IMR-90 (cell line): ENCODE measurements around the gene ROR2. TPM values are rescaled to one million over a fixed set of nuclear protein-coding genes. Genes with fewer than 3 reads are reported as not detected.

Source experiments
- ATAC-seq: fragments of 200-7000 bp; cut with Tn5 transposase; 2 replicates; pipeline ENCODE4 v1.9.1; 2020; ENCODE audit warnings: low read depth, mild to moderate bottlenecking, moderate library complexity
- BruUV-seq: library from RNA; stranded (reverse); fragments of 400-500 nt; replicated peaks from 2 replicates; lab custom pipeline; 2021; lab: Mats Ljungman, UMichigan
- CTCF ChIA-PET: fragments of 300-600 bp; formaldehyde crosslinking; extraction: SDS; loops from one replicate; lab custom pipeline; 2021; ENCODE audit warnings: antibody characterized with exemption; lab: Yijun Ruan, JAX
- POLR2A ChIA-PET: fragments of 300-600 bp; sonication (Branson Sonifier 250); formaldehyde crosslinking; loops from one replicate; lab custom pipeline; 2022; ENCODE audit warnings: antibody characterized with exemption; ENCODE audit not compliant: unreplicated experiment; lab: Charles Lee
- DNase-seq: peaks from one replicate; pipeline ENCODE4 v3.0.0; 2013
- H2AFZ ChIP-seq: replicated peaks from 2 replicates; pipeline ENCODE3; 2013; ENCODE audit warnings: low read length, mild to moderate bottlenecking; ENCODE audit not compliant: poor library complexity
- H2AK5ac ChIP-seq: 2 replicates; pipeline ENCODE4 v1.6.1; 2013; ENCODE audit warnings: low read depth, low read length, inconsistent platforms
- H2AK9ac ChIP-seq: replicated peaks from 2 replicates; pipeline ENCODE3; 2013; ENCODE audit warnings: mild to moderate bottlenecking, low read depth, low read length, moderate library complexity; ENCODE audit not compliant: poor library complexity
- H2BK120ac ChIP-seq: 2 replicates; pipeline ENCODE4 v1.6.1; 2013; ENCODE audit warnings: low read depth, low read length, inconsistent platforms
- H2BK15ac ChIP-seq: 3 replicates; pipeline ENCODE4 v1.6.1; 2013; ENCODE audit warnings: low read depth, low read length, inconsistent platforms
- H2BK20ac ChIP-seq: 2 replicates; pipeline ENCODE4 v1.6.1; 2013; ENCODE audit warnings: low read depth, mild to moderate bottlenecking, inconsistent platforms, low read length, moderate library complexity
- H2BK5ac ChIP-seq: 2 replicates; pipeline ENCODE4 v1.6.1; 2013; ENCODE audit warnings: mild to moderate bottlenecking, low read depth, low read length, inconsistent platforms; ENCODE audit not compliant: poor library complexity, severe bottlenecking
- H3K14ac ChIP-seq: replicated peaks from 2 replicates; pipeline ENCODE4 v1.6.1; 2013; ENCODE audit warnings: low read depth, low read length, inconsistent platforms
- H3K18ac ChIP-seq: 2 replicates; pipeline ENCODE4 v1.6.1; 2013; ENCODE audit warnings: low read depth, low read length, control low read depth
- H3K23ac ChIP-seq: 2 replicates; pipeline ENCODE4 v1.6.1; 2013; ENCODE audit warnings: low read depth, low read length, inconsistent platforms
- H3K27ac ChIP-seq: 2 replicates; pipeline ENCODE4 v1.5.1; 2013; ENCODE audit warnings: mild to moderate bottlenecking, control low read depth, low read length; ENCODE audit not compliant: insufficient read depth
- H3K27me3 ChIP-seq: 2 replicates; pipeline ENCODE4 v1.6.1; 2013; ENCODE audit warnings: low read length; ENCODE audit not compliant: control insufficient read depth, insufficient read depth
- H3K36me3 ChIP-seq: 2 replicates; pipeline ENCODE4 v1.6.1; 2013; ENCODE audit warnings: low read length, mixed read lengths; ENCODE audit not compliant: control insufficient read depth, insufficient read depth
- H3K4ac ChIP-seq: 2 replicates; pipeline ENCODE4 v1.6.1; 2013; ENCODE audit warnings: low read depth, low read length, inconsistent platforms
- H3K4me1 ChIP-seq: 2 replicates; pipeline ENCODE4 v1.6.1; 2013; ENCODE audit warnings: low read length, mixed read lengths; ENCODE audit not compliant: control insufficient read depth, insufficient read depth
- H3K4me2 ChIP-seq: 2 replicates; pipeline ENCODE4 v1.6.1; 2013; ENCODE audit warnings: low read depth, mild to moderate bottlenecking, control low read depth, low read length, moderate library complexity
- H3K4me3 ChIP-seq: 2 replicates; pipeline ENCODE4 v1.5.1; 2013; ENCODE audit warnings: low read depth, mild to moderate bottlenecking, control low read depth, low read length, moderate library complexity; ENCODE audit not compliant: insufficient read depth
- H3K56ac ChIP-seq: 2 replicates; pipeline ENCODE4 v1.6.1; 2013; ENCODE audit warnings: low read length, inconsistent platforms; ENCODE audit not compliant: insufficient read depth; ENCODE audit errors: extremely low read depth
- H3K79me1 ChIP-seq, 2 experiments: 2 replicates each; pipeline ENCODE4 v1.6.1; 2013; ENCODE audit warnings: low read length in 2 of 2, inconsistent platforms in 1 of 2, low read depth in 1 of 2
- H3K9ac ChIP-seq: 2 replicates; pipeline ENCODE4 v1.6.1; 2013; ENCODE audit warnings: low read depth, low read length, control low read depth
- H3K9me1 ChIP-seq: 2 replicates; pipeline ENCODE4 v1.6.1; 2013; ENCODE audit warnings: low read length, inconsistent platforms; ENCODE audit not compliant: insufficient read depth
- H3K9me3 ChIP-seq: 2 replicates; pipeline ENCODE4 v1.6.1; 2013; ENCODE audit warnings: low read length; ENCODE audit not compliant: control insufficient read depth, insufficient read depth
- H4K20me1 ChIP-seq: 2 replicates; pipeline ENCODE4 v1.6.1; 2013; ENCODE audit warnings: low read length, inconsistent platforms; ENCODE audit not compliant: insufficient read depth
- H4K5ac ChIP-seq: 2 replicates; pipeline ENCODE4 v1.6.1; 2013; ENCODE audit warnings: mild to moderate bottlenecking, low read depth, low read length, control low read depth
- H4K8ac ChIP-seq, 2 experiments: 2 replicates each; pipeline ENCODE4 v1.6.1; 2013; ENCODE audit warnings: low read depth in 2 of 2, low read length in 2 of 2, control low read depth in 1 of 2, inconsistent platforms in 1 of 2
- H4K91ac ChIP-seq: 2 replicates; pipeline ENCODE4 v1.6.1; 2013; ENCODE audit warnings: low read depth, low read length, inconsistent platforms; ENCODE audit not compliant: insufficient read depth
- MAZ ChIP-seq: IDR thresholded peaks from 2 replicates; pipeline ENCODE4 v1.6.1; 2012; ENCODE audit warnings: low read depth, mild to moderate bottlenecking, low read length, improper control_type of control experiment, moderate library complexity, borderline replicate concordance
- RAD21 ChIP-seq: IDR thresholded peaks from 2 replicates; pipeline ENCODE4 v1.6.1; 2012; ENCODE audit warnings: low read length, improper control_type of control experiment
- RCOR1 ChIP-seq: IDR thresholded peaks from 2 replicates; pipeline ENCODE4 v1.6.1; 2012; ENCODE audit warnings: mild to moderate bottlenecking, low read length, improper control_type of control experiment; ENCODE audit not compliant: insufficient replicate concordance
- RFX5 ChIP-seq: IDR thresholded peaks from 2 replicates; pipeline ENCODE4 v1.8.0; 2012; ENCODE audit warnings: low read depth, mild to moderate bottlenecking, low read length, moderate library complexity
- SMC3 ChIP-seq: fragments of 150-350 bp; IDR thresholded peaks from 2 replicates; pipeline ENCODE4 v1.6.1; 2016; ENCODE audit warnings: low read depth, mild to moderate bottlenecking, antibody characterized with exemption, low read length, moderate library complexity
- WGBS, 2 experiments: methylation state at CpG; one replicate each; pipeline versions ENCODE4 v1.1.5 to v1.1.7; 2013; ENCODE audit warnings: missing lambda C conversion rate in 2 of 2; ENCODE audit not compliant: insufficient read length in 1 of 2; ENCODE audit errors: extremely low coverage in 2 of 2; 5-methylcytosine and 5-hydroxymethylcytosine counted together
- dilution Hi-C: fragments of 300-500 bp; cut with HindIII; formaldehyde crosslinking; loops from one replicate; pipeline ENCODE4 v1.14.3; 2018; ENCODE audit warnings: low sequenced_read_pairs; ENCODE audit not compliant: unreplicated experiment
- in situ Hi-C: fragments of 300-500 bp; cut with MboI; formaldehyde crosslinking; loops from 3 replicates; pipeline ENCODE4 v1.14.3; 2019; ENCODE audit warnings: low sequenced_read_pairs, inconsistent platforms, mixed read lengths
- intact Hi-C: fragments of 100-400 bp; cut with micrococcal nuclease; formaldehyde crosslinking; loops from 2 replicates; pipeline ENCODE4 v1.10.0; 2022
- polyA plus RNA-seq, 3 experiments: library from polyadenylated mRNA; depleted of rRNA; stranded (reverse); fragments of >200 nt; gene quantifications; 2 replicates each; pipeline ENCODE4 v1.2.3, GENCODE V29; 2012; ENCODE audit warnings: low replicate concordance in 1 of 3
- total RNA-seq: library from RNA; depleted of rRNA; stranded (reverse); fragments of >200 nt; gene quantifications from 2 replicates; pipeline ENCODE4 v1.2.3, GENCODE V29; 2012
- TF ChIP-seq, protein P1 (sequence below): fragments of 150-350 bp; IDR thresholded peaks from 2 replicates; pipeline ENCODE4 v1.6.1; 2016; ENCODE audit warnings: low read depth, mild to moderate bottlenecking, low read length, moderate library complexity, borderline replicate concordance
- TF ChIP-seq, protein P2 (sequence below): conservative IDR thresholded peaks from 2 replicates; pipeline ENCODE4 v1.5.1; 2012; ENCODE audit warnings: mild to moderate bottlenecking, low read depth, low read length, improper control_type of control experiment

ROR2 gene
- total and polyA plus RNA-seq, 2 of the 4 experiments (the other 2 are of a cell fraction), result 2.3 to 4.8 TPM

DNA sequence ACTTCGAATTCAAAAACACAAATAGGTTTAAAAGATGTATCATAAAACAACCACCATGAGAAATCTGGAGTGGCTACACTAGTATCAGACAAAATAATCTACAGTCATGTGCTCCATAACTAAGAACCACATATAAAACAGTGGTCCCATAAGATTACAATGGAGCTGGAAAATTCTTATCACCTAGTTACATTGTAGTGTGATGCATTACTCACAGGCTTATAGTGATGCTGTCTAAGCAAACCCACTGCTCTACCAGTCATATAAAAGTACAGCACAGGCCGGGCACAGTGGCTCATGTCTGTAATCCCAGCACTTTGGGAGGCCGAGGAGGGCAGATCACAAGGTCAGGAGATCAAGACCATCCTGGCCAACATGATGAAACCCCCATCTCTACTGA, 160.1 kb downstream of the ROR2 start:
- Histone ChIP-seq H3K4me2 (no peak overlapping the region), H2AK5ac (no peak overlapping the region), H3K18ac (peak overlapping the region; percentile 35), H4K91ac (no peak overlapping the region), H3K4me3 (no peak overlapping the region), H3K27ac (peak overlapping the region; percentile 96; the same call in 1 of the 2 replicates), H4K20me1 (peaks cover 3% of the 10 kb centered on the region; the same call in 1 of the 2 replicates), H3K79me1 (peaks cover 0 to 3% of the 10 kb centered on the region in 2 experiments; a peak in 1 of 4 replicates), H3K56ac (no peak overlapping the region), H2BK20ac (no peak overlapping the region), H2BK120ac (no peak overlapping the region), H3K14ac (no peak overlapping the region), H3K9me1 (peaks cover 3% of the 10 kb centered on the region), H2AK9ac (no peak overlapping the region), H3K36me3 (no peaks in the 10 kb centered on the region), H3K4me1 (peaks cover 6% of the 10 kb centered on the region), H3K9ac (no peak overlapping the region), H2BK5ac (no peak overlapping the region), H3K4ac (no peak overlapping the region), H4K5ac (no peak overlapping the region), H2AFZ (no peak overlapping the region), H3K27me3 (no peaks in the 10 kb centered on the region), H2BK15ac (no peak overlapping the region), H4K8ac (no peak overlapping the region), H3K23ac (no peak overlapping the region), H3K9me3 (no peaks in the 10 kb centered on the region; the same call in 1 of the 2 replicates)
- intact Hi-C loops, result no loop called here
- TF ChIP-seq RFX5, result no peak
- no peak for TF ChIP-seq RAD21
- TF ChIP-seq RCOR1, result no peak
- TF ChIP-seq MAZ, result no peak
- TF ChIP-seq, protein P1, sequence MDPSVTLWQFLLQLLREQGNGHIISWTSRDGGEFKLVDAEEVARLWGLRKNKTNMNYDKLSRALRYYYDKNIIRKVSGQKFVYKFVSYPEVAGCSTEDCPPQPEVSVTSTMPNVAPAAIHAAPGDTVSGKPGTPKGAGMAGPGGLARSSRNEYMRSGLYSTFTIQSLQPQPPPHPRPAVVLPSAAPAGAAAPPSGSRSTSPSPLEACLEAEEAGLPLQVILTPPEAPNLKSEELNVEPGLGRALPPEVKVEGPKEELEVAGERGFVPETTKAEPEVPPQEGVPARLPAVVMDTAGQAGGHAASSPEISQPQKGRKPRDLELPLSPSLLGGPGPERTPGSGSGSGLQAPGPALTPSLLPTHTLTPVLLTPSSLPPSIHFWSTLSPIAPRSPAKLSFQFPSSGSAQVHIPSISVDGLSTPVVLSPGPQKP, result no peak
- TF ChIP-seq SMC3, result no peak
- TF ChIP-seq, protein P2, sequence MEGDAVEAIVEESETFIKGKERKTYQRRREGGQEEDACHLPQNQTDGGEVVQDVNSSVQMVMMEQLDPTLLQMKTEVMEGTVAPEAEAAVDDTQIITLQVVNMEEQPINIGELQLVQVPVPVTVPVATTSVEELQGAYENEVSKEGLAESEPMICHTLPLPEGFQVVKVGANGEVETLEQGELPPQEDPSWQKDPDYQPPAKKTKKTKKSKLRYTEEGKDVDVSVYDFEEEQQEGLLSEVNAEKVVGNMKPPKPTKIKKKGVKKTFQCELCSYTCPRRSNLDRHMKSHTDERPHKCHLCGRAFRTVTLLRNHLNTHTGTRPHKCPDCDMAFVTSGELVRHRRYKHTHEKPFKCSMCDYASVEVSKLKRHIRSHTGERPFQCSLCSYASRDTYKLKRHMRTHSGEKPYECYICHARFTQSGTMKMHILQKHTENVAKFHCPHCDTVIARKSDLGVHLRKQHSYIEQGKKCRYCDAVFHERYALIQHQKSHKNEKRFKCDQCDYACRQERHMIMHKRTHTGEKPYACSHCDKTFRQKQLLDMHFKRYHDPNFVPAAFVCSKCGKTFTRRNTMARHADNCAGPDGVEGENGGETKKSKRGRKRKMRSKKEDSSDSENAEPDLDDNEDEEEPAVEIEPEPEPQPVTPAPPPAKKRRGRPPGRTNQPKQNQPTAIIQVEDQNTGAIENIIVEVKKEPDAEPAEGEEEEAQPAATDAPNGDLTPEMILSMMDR, result no peak
- no TSS peak for BruUV-seq
- dilution Hi-C loops, result no loop called here
- WGBS, 2 experiments, result no CpG with 5 or more reads among the region's 3 CpGs
- DNase-seq, result peak; percentile 21
- no peak for ATAC-seq
- in situ Hi-C loops, result no loop called here
- POLR2A ChIA-PET, result interaction anchor here (0.5 kb wide), 1 partner anchor 281 kb away, joined by 4 read pairs; no protein-coding TSS in a partner anchor
- CTCF ChIA-PET, result no interaction called here
